Keratinocyte (primary cell): ENCODE data around the gene STK4. TPM values are rescaled to one million over a fixed set of nuclear protein-coding genes. Genes with fewer than 3 reads are reported as not detected.

Experiments
- DNase-seq: peaks from one replicate; pipeline ENCODE4 v3.0.0-alpha.2; 2011; ENCODE audit warnings: low read depth, missing footprints, low spot score
- FAIRE-seq: peaks from 2 replicates; lab custom pipeline; 2011; peaks lifted over from hg19 to GRCh38; lab: Jason Lieb, UNC
- H2AFZ ChIP-seq: 2 replicates; pipeline ENCODE4 v1.6.0; 2012; ENCODE audit warnings: low read length, control low read depth, inconsistent platforms; ENCODE audit not compliant: control insufficient read depth
- H3K27ac ChIP-seq: 2 replicates; pipeline ENCODE4 v1.5.1; 2011; ENCODE audit warnings: low read length; ENCODE audit not compliant: control insufficient read depth, insufficient read depth
- H3K27me3 ChIP-seq: 3 replicates; pipeline ENCODE4 v1.6.0; 2011; ENCODE audit warnings: low read length; ENCODE audit not compliant: control insufficient read depth, insufficient read depth; ENCODE audit errors: extremely low read depth
- H3K36me3 ChIP-seq, 2 experiments: 2 replicates in 1 of 2; 3 replicates in 1 of 2; pipeline ENCODE4 v1.5.1; 2011; ENCODE audit warnings: low read length in 2 of 2, mild to moderate bottlenecking in 1 of 2; ENCODE audit not compliant: control insufficient read depth in 2 of 2, insufficient read depth in 2 of 2; ENCODE audit errors: extremely low read depth in 1 of 2
- H3K4me1 ChIP-seq: 3 replicates; pipeline ENCODE4 v1.5.1; 2011; ENCODE audit warnings: low read length; ENCODE audit not compliant: control insufficient read depth, insufficient read depth; ENCODE audit errors: extremely low read depth
- H3K4me2 ChIP-seq: 3 replicates; pipeline ENCODE4 v1.6.0; 2011; ENCODE audit warnings: low read depth, low read length; ENCODE audit not compliant: control insufficient read depth, insufficient read depth; ENCODE audit errors: extremely low read depth
- H3K4me3 ChIP-seq, 3 experiments: fragments of 200-600 bp in 1 of 3; sonication (generic) in 1 of 3; 2 replicates in 2 of 3; 3 replicates in 1 of 3; pipeline ENCODE4 v1.5.1; 2011 to 2016; ENCODE audit warnings: low read length in 3 of 3, mild to moderate bottlenecking in 3 of 3, control low read depth in 2 of 3, inconsistent platforms in 1 of 3, low read depth in 1 of 3, mixed read lengths in 1 of 3, mixed run types in 1 of 3, moderate library complexity in 1 of 3; ENCODE audit not compliant: control insufficient read depth in 2 of 3, insufficient read depth in 2 of 3; ENCODE audit errors: extremely low read depth in 1 of 3
- H3K79me2 ChIP-seq: 2 replicates; pipeline ENCODE4 v1.6.0; 2012; ENCODE audit warnings: low read length; ENCODE audit not compliant: control insufficient read depth, insufficient read depth
- H3K9ac ChIP-seq: 3 replicates; pipeline ENCODE4 v1.6.0; 2011; ENCODE audit warnings: low read length; ENCODE audit not compliant: control insufficient read depth, insufficient read depth; ENCODE audit errors: extremely low read depth
- H3K9me1 ChIP-seq: 3 replicates; pipeline ENCODE4 v1.6.0; 2011; ENCODE audit warnings: low read length; ENCODE audit not compliant: control insufficient read depth, insufficient read depth; ENCODE audit errors: extremely low read depth
- H3K9me3 ChIP-seq: 2 replicates; pipeline ENCODE4 v1.5.1; 2012; ENCODE audit warnings: low read depth, low read length; ENCODE audit not compliant: control insufficient read depth
- H4K20me1 ChIP-seq: 3 replicates; pipeline ENCODE4 v1.6.0; 2011; ENCODE audit warnings: low read length; ENCODE audit not compliant: control insufficient read depth, insufficient read depth; ENCODE audit errors: extremely low read depth
- EZH2 ChIP-seq: IDR thresholded peaks from one replicate; pipeline ENCODE4 v1.6.1; 2012; ENCODE audit warnings: inconsistent platforms, mild to moderate bottlenecking, low read length, moderate library complexity
- dilution Hi-C: fragments of 300-500 bp; cut with MboI; formaldehyde crosslinking; loops from one replicate; pipeline ENCODE4 v1.7.0; 2020; ENCODE audit warnings: low sequenced_read_pairs; ENCODE audit not compliant: extremely low pct_ligation_motif_present
- polyA plus RNA-seq, 5 experiments: library from polyadenylated mRNA; depleted of rRNA in 3 of 5; stranded (reverse) in 3 of 5; stranded (forward) in 1 of 5; unstranded in 1 of 5; fragments of >200 nt; gene quantifications; 1 replicate in 1 of 5; 2 replicates in 3 of 5; 3 replicates in 1 of 5; pipeline versions ENCODE4 v1.2.1 to v1.2.3, GENCODE V29; 2011 to 2012; ENCODE audit warnings: missing spikeins in 2 of 5, low read depth in 1 of 5, low replicate concordance in 1 of 5
- TF ChIP-seq, protein P1 (sequence below), 3 experiments: IDR thresholded peaks in 1 of 3; conservative IDR thresholded peaks in 1 of 3; optimal IDR thresholded peaks in 1 of 3; 2 replicates in 2 of 3; 3 replicates in 1 of 3; pipeline versions ENCODE3 to v1.5.1; 2011; ENCODE audit warnings: low read length in 3 of 3, mild to moderate bottlenecking in 3 of 3, moderate library complexity in 2 of 3, control low read depth in 1 of 3, inconsistent platforms in 1 of 3; ENCODE audit not compliant: insufficient read depth in 2 of 3; ENCODE audit errors: extremely low read depth in 1 of 3

Gene STK4
- polyA plus RNA-seq, 1 donor (not counting 4 experiments of a cell fraction or from before 2014, with no cell fraction given) = 30.5 TPM

DNA sequence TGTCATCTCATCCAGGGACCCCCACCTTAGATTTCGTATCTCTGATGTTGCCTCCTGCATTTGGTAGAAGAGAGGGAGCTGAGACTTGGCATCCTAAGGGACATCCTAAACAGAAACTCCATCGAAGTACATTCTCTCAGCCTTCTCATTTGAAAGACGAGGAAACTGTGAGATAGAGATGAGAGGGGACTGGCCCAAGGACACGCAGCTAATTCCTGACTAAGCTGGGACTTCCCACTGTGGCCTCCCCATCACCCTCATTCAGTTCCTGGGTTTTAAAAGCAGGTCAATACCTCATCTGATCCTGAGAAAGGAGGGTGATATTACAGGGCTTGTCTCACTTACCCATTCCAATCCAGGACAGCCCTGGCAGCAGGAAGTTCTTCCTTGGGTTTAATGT, 149.5 kb downstream of the STK4 start:
- no peaks in the 10 kb centered on the region for H3K9me1 ChIP-seq
- dilution Hi-C loops = no loop called here
- H3K27ac ChIP-seq = no peak overlapping the region
- H3K4me2 ChIP-seq = no peak overlapping the region
- no peak overlapping the region for H3K9ac ChIP-seq
- peak overlapping the region; percentile 57 for H2AFZ ChIP-seq
- peaks cover 22% of the 10 kb centered on the region for H3K4me1 ChIP-seq
- no peaks in the 10 kb centered on the region for H3K9me3 ChIP-seq
- H3K36me3 ChIP-seq = no peaks in the 10 kb centered on the region
- no peak for TF ChIP-seq EZH2
- TF ChIP-seq, protein P1, sequence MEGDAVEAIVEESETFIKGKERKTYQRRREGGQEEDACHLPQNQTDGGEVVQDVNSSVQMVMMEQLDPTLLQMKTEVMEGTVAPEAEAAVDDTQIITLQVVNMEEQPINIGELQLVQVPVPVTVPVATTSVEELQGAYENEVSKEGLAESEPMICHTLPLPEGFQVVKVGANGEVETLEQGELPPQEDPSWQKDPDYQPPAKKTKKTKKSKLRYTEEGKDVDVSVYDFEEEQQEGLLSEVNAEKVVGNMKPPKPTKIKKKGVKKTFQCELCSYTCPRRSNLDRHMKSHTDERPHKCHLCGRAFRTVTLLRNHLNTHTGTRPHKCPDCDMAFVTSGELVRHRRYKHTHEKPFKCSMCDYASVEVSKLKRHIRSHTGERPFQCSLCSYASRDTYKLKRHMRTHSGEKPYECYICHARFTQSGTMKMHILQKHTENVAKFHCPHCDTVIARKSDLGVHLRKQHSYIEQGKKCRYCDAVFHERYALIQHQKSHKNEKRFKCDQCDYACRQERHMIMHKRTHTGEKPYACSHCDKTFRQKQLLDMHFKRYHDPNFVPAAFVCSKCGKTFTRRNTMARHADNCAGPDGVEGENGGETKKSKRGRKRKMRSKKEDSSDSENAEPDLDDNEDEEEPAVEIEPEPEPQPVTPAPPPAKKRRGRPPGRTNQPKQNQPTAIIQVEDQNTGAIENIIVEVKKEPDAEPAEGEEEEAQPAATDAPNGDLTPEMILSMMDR (optimal IDR thresholded peaks at IDR 0.05 in 1 of 3, IDR thresholded peaks at IDR 0.05 in 1 of 3, conservative IDR thresholded peaks at IDR 0.05 in 1 of 3; ENCODE audit: extremely low read depth in 1 of 3, insufficient read depth in 2 of 3, low read length in 3 of 3) = no peak
- no peak overlapping the region for H3K4me3 ChIP-seq
- no peaks in the 10 kb centered on the region for H3K79me2 ChIP-seq
- H3K27me3 ChIP-seq = no peaks in the 10 kb centered on the region
- H4K20me1 ChIP-seq = no peaks in the 10 kb centered on the region
- FAIRE-seq (no peak), DNase-seq (no peak)

DNA sequence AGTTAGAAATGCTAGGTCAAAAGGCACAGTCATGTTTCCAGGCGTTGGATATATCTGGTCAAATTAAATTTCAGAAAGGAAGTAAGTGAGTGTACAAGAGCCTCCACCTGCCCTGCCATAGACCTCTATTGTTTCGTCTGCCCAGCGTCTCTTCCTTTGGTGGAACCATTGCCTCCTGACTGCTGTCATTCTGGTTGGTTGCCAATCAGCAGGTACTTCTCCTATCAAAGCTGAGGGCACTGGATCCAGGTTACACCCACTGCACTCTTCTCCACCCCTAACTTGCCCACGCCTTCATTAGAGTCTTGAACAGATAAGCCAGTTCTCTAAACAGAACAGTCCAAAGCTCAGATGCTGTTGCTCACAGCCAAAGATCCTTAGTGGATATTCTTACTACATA, 151.3 kb downstream of the STK4 start:
- no peaks in the 10 kb centered on the region for H4K20me1 ChIP-seq
- H3K4me1 ChIP-seq = peaks cover 22% of the 10 kb centered on the region
- DNase-seq (no peak), FAIRE-seq (peak; percentile 43)
- no peaks in the 10 kb centered on the region for H3K9me1 ChIP-seq
- H3K36me3 ChIP-seq = no peaks in the 10 kb centered on the region
- no peak for TF ChIP-seq EZH2
- TF ChIP-seq, protein P1 (optimal IDR thresholded peaks at IDR 0.05 in 1 of 3, IDR thresholded peaks at IDR 0.05 in 1 of 3, conservative IDR thresholded peaks at IDR 0.05 in 1 of 3; ENCODE audit: extremely low read depth in 1 of 3, insufficient read depth in 2 of 3, low read length in 3 of 3) = no peak
- H3K9ac ChIP-seq = no peak overlapping the region
- no peaks in the 10 kb centered on the region for H3K79me2 ChIP-seq
- no peak overlapping the region for H3K4me3 ChIP-seq
- dilution Hi-C loops = no loop called here
- H2AFZ ChIP-seq = peak overlapping the region; percentile 35
- H3K4me2 ChIP-seq = no peak overlapping the region
- H3K9me3 ChIP-seq = no peaks in the 10 kb centered on the region
- H3K27ac ChIP-seq = no peak overlapping the region
- H3K27me3 ChIP-seq = no peaks in the 10 kb centered on the region
